ENCODE measurements around the gene XYLT2.
"Not testable (repeated sequence)": the region's sequence is repeated elsewhere in the genome, so short reads cannot be mapped to it uniquely, and the experiment has no call there.

XYLT2 gene

DNA sequence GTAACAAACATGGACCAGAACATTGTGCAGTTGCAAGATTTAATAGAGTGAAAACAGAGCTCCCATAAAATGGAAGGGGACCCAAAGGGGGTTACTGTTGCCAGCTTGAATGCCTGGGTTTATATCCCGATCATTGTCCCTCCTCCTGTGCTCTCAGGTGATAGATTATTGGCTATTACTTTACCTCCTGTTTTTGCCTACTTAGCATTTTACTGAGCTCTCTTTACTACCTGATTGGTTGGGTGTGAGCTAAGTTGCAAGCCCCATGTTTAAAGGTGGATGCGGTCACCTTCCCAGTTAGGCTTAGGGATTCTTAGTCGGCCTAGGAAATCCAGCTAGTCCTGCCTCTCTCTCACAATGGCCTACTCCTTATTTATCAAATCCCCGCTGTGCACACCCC is 59.4 kb downstream of the XYLT2 start:
- H3K4me1 ChIP-seq (ENCODE audit: insufficient read depth, low read length); H3K9me3 ChIP-seq (ENCODE audit: low read length); H3K4me3 ChIP-seq (ENCODE audit: low read length); H3K36me3 ChIP-seq (ENCODE audit: insufficient read depth, low read length); H2AFZ ChIP-seq (ENCODE audit: low read depth, low read length): not testable (repeated sequence)
- H3K27me3 ChIP-seq (ENCODE audit: insufficient read depth, low read length), result peaks cover 16% of the 10 kb centered on the region

DNA sequence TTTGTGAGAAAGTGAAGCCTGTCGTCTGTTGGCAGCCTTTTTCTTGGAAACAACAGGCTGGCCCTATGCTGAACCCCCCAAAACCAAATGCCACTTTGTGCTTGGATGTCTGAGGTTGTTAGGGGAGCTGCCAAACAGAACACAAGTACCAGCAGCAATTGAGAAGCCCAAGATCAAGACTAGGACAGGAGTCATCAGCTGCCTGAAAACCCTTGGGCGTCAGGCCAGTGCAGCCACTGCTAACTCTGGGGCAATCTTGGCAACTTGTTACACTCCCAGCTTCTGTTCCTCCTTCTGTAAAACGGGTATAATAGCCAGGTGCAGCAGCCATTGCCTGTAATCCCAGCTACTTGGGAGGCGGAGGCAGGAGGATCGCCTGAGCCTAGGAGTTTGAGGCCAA is 60.7 kb downstream of the XYLT2 start:
- H3K36me3 ChIP-seq (ENCODE audit: insufficient read depth, low read length), result no peaks in the 10 kb centered on the region

GRCh38 chr17:50407921-50408320 is 62.0 kb downstream of the XYLT2 start:
- Histone ChIP-seq H3K27me3 (ENCODE audit: insufficient read depth, low read length) (peaks cover 21% of the 10 kb centered on the region), H2AFZ (ENCODE audit: low read depth, low read length) (no peak overlapping the region), H3K36me3 (ENCODE audit: insufficient read depth, low read length) (no peaks in the 10 kb centered on the region), H3K4me3 (ENCODE audit: low read length) (no peak overlapping the region), H3K9me3 (ENCODE audit: low read length) (no peaks in the 10 kb centered on the region), H3K4me1 (ENCODE audit: insufficient read depth, low read length) (no peaks in the 10 kb centered on the region)

More for the DNA sequence above, 60.7 kb downstream of the XYLT2 start:
- Histone ChIP-seq H3K27me3 (ENCODE audit: insufficient read depth, low read length) (peaks cover 21% of the 10 kb centered on the region), H3K9me3 (ENCODE audit: low read length) (no peaks in the 10 kb centered on the region), H2AFZ (ENCODE audit: low read depth, low read length) (no peak overlapping the region), H3K4me3 (ENCODE audit: low read length) (no peak overlapping the region), H3K4me1 (ENCODE audit: insufficient read depth, low read length) (no peaks in the 10 kb centered on the region)

Measured in neuron (in vitro differentiated cells).